GM12865 (cell line): ENCODE results near the gene KIF1C.
"Not testable (repeated sequence)": the region's sequence is repeated elsewhere in the genome, so short reads cannot be mapped to it uniquely, and the experiment has no call there.

Source experiments
- DNase-seq: peaks from one replicate; pipeline ENCODE4 v3.0.0; 2010; ENCODE audit warnings: low read depth
- H3K4me3 ChIP-seq: 2 replicates; pipeline ENCODE4 v1.5.1; 2011; ENCODE audit warnings: mild to moderate bottlenecking, low read depth, low read length, control low read depth
- TF ChIP-seq, protein P1 (sequence below): IDR thresholded peaks from 2 replicates; pipeline ENCODE4 v1.5.1; 2011; ENCODE audit warnings: low read length, control low read depth, low read depth, inconsistent platforms; ENCODE audit not compliant: insufficient read depth; ENCODE audit errors: missing control alignments

Gene KIF1C

DNA sequence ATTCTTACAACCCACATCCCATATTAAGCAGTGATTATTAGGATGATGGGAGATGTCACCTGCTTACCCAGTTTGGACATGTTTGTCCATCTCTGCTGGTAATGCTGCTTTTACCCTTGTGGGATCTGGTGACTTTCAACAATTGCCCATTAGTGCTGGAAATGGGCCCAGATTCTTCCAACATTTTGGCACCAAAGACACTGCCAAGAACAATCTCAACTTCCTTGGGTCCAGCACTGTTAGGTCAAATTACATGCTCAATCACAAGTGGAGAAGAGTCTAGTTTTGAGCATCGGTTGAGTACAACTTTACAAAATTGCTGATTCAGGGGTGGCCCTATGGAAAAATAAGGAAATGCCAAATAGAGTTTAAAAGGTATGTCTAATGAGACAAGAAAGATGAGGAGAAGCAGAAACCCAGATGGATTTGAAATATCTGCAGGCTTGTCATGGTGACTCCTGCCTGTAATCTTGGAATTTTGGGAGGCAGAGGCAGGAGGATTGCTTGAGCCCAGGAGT lies 67.5 kb downstream of the KIF1C start:
- TF ChIP-seq, protein P1, sequence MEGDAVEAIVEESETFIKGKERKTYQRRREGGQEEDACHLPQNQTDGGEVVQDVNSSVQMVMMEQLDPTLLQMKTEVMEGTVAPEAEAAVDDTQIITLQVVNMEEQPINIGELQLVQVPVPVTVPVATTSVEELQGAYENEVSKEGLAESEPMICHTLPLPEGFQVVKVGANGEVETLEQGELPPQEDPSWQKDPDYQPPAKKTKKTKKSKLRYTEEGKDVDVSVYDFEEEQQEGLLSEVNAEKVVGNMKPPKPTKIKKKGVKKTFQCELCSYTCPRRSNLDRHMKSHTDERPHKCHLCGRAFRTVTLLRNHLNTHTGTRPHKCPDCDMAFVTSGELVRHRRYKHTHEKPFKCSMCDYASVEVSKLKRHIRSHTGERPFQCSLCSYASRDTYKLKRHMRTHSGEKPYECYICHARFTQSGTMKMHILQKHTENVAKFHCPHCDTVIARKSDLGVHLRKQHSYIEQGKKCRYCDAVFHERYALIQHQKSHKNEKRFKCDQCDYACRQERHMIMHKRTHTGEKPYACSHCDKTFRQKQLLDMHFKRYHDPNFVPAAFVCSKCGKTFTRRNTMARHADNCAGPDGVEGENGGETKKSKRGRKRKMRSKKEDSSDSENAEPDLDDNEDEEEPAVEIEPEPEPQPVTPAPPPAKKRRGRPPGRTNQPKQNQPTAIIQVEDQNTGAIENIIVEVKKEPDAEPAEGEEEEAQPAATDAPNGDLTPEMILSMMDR, result no peak

DNA sequence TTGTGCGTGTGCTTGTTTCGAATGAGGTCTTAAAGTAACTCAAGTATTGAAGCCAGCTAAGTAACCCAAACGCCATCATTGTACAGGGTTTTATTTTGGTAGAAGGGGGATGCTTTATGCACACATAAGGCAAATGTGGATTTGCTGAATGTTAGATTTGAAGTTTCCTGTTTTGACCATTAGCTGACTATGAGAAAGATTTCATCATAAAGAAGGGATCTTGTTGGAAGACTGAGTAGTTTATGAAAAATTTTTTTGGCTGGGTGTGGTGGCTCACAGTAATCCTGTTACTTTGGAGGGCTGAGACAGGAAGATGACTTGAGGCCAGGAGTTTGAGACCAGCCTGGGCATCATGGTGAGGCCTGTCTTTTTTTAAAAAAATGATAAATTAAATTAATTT lies 70.5 kb downstream of the KIF1C start:
- TF ChIP-seq, protein P1, result no peak

More for the DNA sequence above, 67.5 kb downstream of the KIF1C start:
- DNase-seq, result no peak
- H3K4me3 ChIP-seq, result no peak overlapping the region

DNA sequence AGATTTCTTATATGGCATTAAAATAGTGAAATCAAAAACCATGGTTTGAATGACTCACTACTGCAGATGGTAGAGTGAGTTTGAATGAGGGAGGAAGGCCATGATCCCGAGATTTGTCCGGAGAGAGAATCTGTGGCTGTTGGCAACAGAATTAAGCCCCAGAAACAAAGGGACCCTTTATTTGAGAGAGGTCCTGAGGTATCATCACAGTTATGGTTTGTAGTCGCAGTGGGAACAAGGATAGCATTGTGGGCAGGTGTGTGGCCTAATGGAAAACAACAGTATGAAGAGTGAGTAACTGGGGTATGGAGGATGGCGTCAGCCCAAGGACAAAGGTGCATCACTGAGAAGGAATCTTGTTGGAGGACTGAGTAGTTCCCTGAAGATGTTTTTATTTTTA lies 72.0 kb downstream of the KIF1C start:
- H3K4me3 ChIP-seq, result no peak overlapping the region
- no peak for DNase-seq
- TF ChIP-seq, protein P1, result no peak

More for the DNA sequence above, 70.5 kb downstream of the KIF1C start:
- H3K4me3 ChIP-seq, result no peak overlapping the region
- no peak for DNase-seq

DNA sequence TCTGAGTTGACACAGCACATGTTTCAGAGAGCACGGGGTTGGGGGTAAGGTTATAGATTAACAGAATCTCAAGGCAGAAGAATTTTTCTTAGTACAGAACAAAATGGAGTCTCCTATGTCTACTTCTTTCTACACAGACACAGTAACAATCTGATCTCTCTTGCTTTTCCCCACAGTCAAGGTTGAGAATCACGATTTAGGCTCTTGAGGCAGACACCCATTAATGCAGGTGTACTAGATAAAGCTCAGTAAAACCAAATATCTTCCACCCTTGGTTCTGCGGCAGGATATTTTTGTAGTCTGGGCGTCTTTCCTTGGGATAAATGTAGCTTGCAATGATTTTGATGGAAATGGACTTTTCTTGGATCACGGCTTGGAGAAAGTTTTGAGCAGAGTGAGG lies 77.7 kb downstream of the KIF1C start:
- not testable (repeated sequence) for DNase-seq, H3K4me3 ChIP-seq

DNA sequence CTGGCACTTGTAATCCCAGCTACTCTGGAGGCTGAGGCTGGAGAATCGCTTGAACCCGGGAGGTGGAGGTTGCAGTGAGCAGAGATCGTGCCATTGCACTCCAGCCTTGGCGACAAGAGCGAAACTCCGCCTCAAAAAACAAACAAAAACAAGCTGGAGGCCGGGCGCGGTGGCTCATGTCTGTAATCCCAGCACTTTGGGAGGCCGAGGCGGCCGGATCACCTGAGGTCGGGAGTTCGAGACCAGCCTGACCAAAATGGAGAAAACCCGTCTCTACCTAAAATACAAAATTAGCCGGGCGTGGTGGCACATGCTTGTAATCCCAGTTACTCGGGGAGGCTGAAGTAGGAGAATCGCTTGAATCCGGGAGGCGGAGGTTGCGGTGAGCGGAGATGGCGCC lies 79.5 kb downstream of the KIF1C start:
- not testable (repeated sequence) for H3K4me3 ChIP-seq, DNase-seq

DNA sequence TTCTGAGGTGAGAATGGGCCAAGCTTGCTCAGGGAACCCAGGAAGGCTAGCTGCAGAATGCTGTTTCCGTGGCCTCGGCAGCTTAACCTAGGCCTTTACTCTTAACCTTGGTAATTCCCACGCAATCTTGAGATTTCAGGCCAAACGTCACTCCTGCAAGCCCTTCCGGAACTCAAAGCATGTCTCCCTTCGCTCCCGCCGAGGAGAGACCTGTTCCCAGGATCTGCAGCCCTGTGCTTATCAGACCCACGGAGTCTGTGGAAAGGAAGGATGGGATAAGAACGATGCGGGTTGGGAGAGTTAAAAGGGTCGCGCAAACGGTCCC lies 80.0 kb downstream of the KIF1C start:
- no peak for DNase-seq
- TF ChIP-seq, protein P1, result no peak
- peak overlapping the region; percentile 70 for H3K4me3 ChIP-seq
